Activated T-helper 17 cell treated with anti-CD3 and anti-CD28 coated beads, Interleukin-2, amount 50 U/mL, for 72 hours (primary cell): ENCODE data around the gene HTRA3. TPM values are rescaled to one million over a fixed set of nuclear protein-coding genes. Genes with fewer than 3 reads are reported as not detected.

Experiments
- ATAC-seq: fragments of 150-1000 bp; cut with Tn5 transposase; replicated peaks from 2 replicates; pipeline ENCODE4 v1.10.0; 2021; ENCODE audit warnings: mild to moderate bottlenecking, moderate library complexity
- H3K27ac Mint-ChIP-seq: one replicate; pipeline ENCODE4 v1.8.0; 2022; ENCODE audit warnings: mixed read lengths
- H3K27me3 Mint-ChIP-seq: one replicate; pipeline ENCODE4 v1.8.0; 2022; ENCODE audit warnings: mixed read lengths
- H3K36me3 Mint-ChIP-seq: one replicate; pipeline ENCODE4 v1.8.0; 2022; ENCODE audit warnings: low read depth, mild to moderate bottlenecking, mixed read lengths
- H3K4me1 Mint-ChIP-seq: one replicate; pipeline ENCODE4 v1.8.0; 2022; ENCODE audit warnings: mixed read lengths
- H3K4me3 Mint-ChIP-seq: one replicate; pipeline ENCODE4 v1.8.0; 2022; ENCODE audit warnings: mild to moderate bottlenecking, mixed read lengths
- H3K9me3 Mint-ChIP-seq: one replicate; pipeline ENCODE4 v1.8.0; 2022; ENCODE audit warnings: mixed read lengths
- total RNA-seq, 2 donors: library from RNA; stranded (reverse); gene quantifications; one replicate each; pipeline ENCODE4 v1.2.3, GENCODE V29; 2022

HTRA3 gene
- total RNA-seq, 2 donors from 2014 or later = not detected

- ATAC-seq = no peak
- Mint-ChIP-seq H3K36me3 (no peaks in the 10 kb centered on the region), H3K27me3 (no peaks in the 10 kb centered on the region)
Measured at GRCh38 chr4:8328866-8329559, 59.5 kb downstream of the HTRA3 start.

GRCh38 chr4:8329560-8329858, 60.0 kb downstream of the HTRA3 start:
- ATAC-seq = no peak
- no peaks in the 10 kb centered on the region for H3K36me3 Mint-ChIP-seq
- H3K9me3 Mint-ChIP-seq = no peaks in the 10 kb centered on the region
- no peaks in the 10 kb centered on the region for H3K4me1 Mint-ChIP-seq
- H3K4me3 Mint-ChIP-seq = no peak overlapping the region
- no peaks in the 10 kb centered on the region for H3K27me3 Mint-ChIP-seq
- no peak overlapping the region for H3K27ac Mint-ChIP-seq

More at GRCh38 chr4:8328866-8329559, 59.5 kb downstream of the HTRA3 start:
- no peaks in the 10 kb centered on the region for H3K4me1 Mint-ChIP-seq
- H3K9me3 Mint-ChIP-seq = no peaks in the 10 kb centered on the region
- H3K4me3 Mint-ChIP-seq = no peak overlapping the region
- H3K27ac Mint-ChIP-seq = no peak overlapping the region

- no peaks in the 10 kb centered on the region for H3K27me3 Mint-ChIP-seq
- H3K4me3 Mint-ChIP-seq = no peak overlapping the region
- no peak overlapping the region for H3K27ac Mint-ChIP-seq
- no peaks in the 10 kb centered on the region for H3K4me1 Mint-ChIP-seq
- ATAC-seq = no peak
- peaks cover under 1% of the 10 kb centered on the region for H3K9me3 Mint-ChIP-seq
- H3K36me3 Mint-ChIP-seq = no peaks in the 10 kb centered on the region
Measured at GRCh38 chr4:8329859-8330761, 60.6 kb downstream of the HTRA3 start.

- Mint-ChIP-seq H3K36me3 (no peaks in the 10 kb centered on the region), H3K4me1 (no peaks in the 10 kb centered on the region), H3K27ac (no peak overlapping the region), H3K9me3 (peaks cover 6% of the 10 kb centered on the region), H3K27me3 (no peaks in the 10 kb centered on the region), H3K4me3 (no peak overlapping the region)
- no peak for ATAC-seq
Measured at GRCh38 chr4:8330821-8331574, 61.4 kb downstream of the HTRA3 start.

DNA sequence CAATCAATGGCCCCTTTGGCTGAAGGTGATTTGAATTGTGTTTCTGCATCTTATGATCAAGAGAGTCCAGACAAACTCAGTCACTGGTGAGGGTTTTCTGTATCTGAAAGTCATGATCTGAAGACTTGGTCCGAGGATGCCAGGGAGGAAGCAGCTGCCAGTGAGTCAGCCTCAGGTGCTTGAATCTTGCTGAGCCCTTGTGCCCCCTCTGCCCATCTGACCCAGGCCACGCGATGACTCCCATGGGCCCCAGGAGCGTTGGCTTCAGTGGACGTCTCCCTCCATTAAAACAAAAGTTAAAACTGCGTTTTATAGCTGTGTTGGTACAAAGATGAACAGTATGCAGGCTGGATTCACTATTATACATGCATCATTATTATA, 62.0 kb downstream of the HTRA3 start:
- H3K27ac Mint-ChIP-seq = no peak overlapping the region
- no peak for ATAC-seq
- no peaks in the 10 kb centered on the region for H3K4me1 Mint-ChIP-seq
- H3K4me3 Mint-ChIP-seq = no peak overlapping the region
- no peaks in the 10 kb centered on the region for H3K27me3 Mint-ChIP-seq
- H3K36me3 Mint-ChIP-seq = no peaks in the 10 kb centered on the region
- H3K9me3 Mint-ChIP-seq = peaks cover 10% of the 10 kb centered on the region

DNA sequence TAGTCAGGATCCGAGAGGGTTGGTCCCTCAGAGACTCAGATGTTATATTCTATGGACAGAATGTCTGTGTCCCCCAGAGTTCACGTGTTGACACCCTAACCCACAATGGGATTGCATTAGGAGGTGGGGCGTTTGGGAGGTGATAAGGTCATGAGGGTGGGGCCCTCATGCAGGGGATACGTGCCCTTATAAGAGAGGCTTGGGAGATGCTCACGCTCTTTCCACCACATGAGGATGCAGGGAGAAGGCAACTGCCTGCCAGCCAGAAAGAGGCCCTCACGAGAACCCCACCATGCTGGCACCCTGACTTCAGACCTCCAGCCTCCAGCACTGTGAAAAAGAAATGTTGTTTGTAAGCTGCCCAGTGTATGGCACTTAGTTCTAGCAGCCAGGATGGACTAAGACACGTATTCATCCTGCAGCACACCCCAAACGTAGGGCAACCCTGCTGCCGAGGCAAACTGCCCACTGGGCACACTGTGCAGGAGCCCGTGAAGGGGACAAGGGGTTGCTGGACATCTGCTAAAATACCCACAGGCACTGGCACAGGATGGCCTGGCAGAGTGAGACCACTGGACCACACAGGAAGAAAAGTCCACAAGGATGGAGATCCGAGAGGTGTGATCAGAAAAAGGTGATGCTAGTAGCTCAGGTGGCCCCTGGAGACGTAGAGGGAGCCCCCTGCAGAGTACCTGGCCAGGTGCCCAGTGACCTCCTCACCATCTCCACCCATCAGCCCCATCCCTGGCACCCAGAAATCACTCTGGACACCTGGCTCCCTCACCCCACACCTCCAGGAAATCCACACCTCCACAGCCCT, 62.7 kb downstream of the HTRA3 start:
- no peak for ATAC-seq
- H3K9me3 Mint-ChIP-seq = peaks cover 14% of the 10 kb centered on the region
- peaks cover 4% of the 10 kb centered on the region for H3K27me3 Mint-ChIP-seq
- H3K4me1 Mint-ChIP-seq = no peaks in the 10 kb centered on the region
- H3K36me3 Mint-ChIP-seq = no peaks in the 10 kb centered on the region
- no peak overlapping the region for H3K27ac Mint-ChIP-seq
- no peak overlapping the region for H3K4me3 Mint-ChIP-seq

DNA sequence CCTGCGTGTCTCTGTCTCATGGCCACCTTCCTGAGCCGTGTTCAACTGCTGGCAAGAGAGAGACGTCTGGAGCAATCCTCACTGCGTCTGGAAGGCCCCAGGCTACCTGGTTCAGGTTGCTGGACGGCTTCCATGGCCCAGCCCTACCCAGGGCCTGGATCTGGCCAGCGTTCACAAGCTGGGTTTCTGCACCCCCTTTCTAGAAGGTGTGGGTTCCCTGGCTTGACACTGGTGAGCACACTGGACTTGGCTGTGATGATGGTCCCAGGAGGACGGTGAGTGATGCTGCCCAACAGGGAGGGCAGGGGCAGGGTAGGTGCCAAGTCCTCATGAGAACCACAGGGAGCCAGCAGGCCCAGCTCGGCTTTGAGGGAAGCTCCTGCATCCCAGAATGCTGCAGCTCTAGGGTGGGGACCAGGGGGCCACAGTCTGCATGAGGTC, 63.4 kb downstream of the HTRA3 start:
- peaks cover 14% of the 10 kb centered on the region for H3K9me3 Mint-ChIP-seq
- peaks cover 4% of the 10 kb centered on the region for H3K27me3 Mint-ChIP-seq
- H3K36me3 Mint-ChIP-seq = no peaks in the 10 kb centered on the region
- ATAC-seq = no peak
- no peak overlapping the region for H3K4me3 Mint-ChIP-seq
- no peaks in the 10 kb centered on the region for H3K4me1 Mint-ChIP-seq
- no peak overlapping the region for H3K27ac Mint-ChIP-seq

DNA sequence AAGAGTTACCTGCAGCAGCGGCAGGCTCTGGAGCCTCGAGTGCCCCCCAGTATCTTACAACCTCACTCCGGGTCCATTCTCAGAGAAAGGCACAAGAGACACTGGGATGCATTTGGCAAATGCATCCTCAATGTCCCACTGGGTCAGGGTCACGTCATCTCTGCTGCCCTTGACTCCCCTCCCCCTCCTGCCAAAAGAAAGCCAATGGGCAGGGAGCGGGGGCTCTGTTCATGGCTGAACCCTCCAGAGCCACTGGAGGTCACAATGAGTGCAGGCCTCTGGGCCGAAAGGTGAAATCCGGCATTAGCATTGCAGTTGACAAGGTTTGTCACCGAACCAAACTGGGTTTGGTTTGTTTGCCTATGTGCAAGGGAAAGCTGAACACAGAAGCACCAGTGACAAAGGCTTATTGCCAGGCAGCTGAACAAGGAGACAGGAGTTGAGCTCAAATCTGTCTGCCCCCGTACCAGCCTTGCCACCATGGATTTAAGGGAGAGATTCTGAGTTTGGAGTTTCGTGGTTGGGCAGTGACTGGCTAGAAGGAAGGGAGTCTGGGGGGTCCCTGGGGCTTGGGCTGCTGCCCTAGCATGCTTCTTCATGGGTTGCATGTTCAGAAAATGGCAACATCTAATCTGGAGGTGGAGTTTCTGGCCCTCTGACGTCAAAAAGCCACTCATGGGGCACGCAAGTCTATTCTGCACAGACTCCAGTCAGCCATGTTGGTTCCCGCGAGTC, 64.3 kb downstream of the HTRA3 start:
- H3K9me3 Mint-ChIP-seq = peaks cover 14% of the 10 kb centered on the region
- H3K4me3 Mint-ChIP-seq = no peak overlapping the region
- H3K4me1 Mint-ChIP-seq = no peaks in the 10 kb centered on the region
- H3K27me3 Mint-ChIP-seq = peaks cover 4% of the 10 kb centered on the region
- H3K36me3 Mint-ChIP-seq = no peaks in the 10 kb centered on the region
- no peak overlapping the region for H3K27ac Mint-ChIP-seq
- ATAC-seq = no peak

- Mint-ChIP-seq H3K4me3 (no peak overlapping the region), H3K9me3 (peaks cover 14% of the 10 kb centered on the region), H3K36me3 (no peaks in the 10 kb centered on the region), H3K27me3 (peaks cover 4% of the 10 kb centered on the region), H3K27ac (no peak overlapping the region), H3K4me1 (no peaks in the 10 kb centered on the region)
- no peak for ATAC-seq
Measured at GRCh38 chr4:8334786-8335460, 65.4 kb downstream of the HTRA3 start.

- ATAC-seq = no peak
- no peaks in the 10 kb centered on the region for H3K4me1 Mint-ChIP-seq
- H3K36me3 Mint-ChIP-seq = no peaks in the 10 kb centered on the region
Measured at GRCh38 chr4:8335848-8336247, 66.3 kb downstream of the HTRA3 start.

GRCh38 chr4:8336412-8337075, 67.0 kb downstream of the HTRA3 start:
- ATAC-seq = no peak
- H3K27ac Mint-ChIP-seq = no peak overlapping the region
- no peaks in the 10 kb centered on the region for H3K36me3 Mint-ChIP-seq
- peaks cover 4% of the 10 kb centered on the region for H3K27me3 Mint-ChIP-seq
- no peaks in the 10 kb centered on the region for H3K4me1 Mint-ChIP-seq
- no peak overlapping the region for H3K4me3 Mint-ChIP-seq
- H3K9me3 Mint-ChIP-seq = peaks cover 14% of the 10 kb centered on the region

More at GRCh38 chr4:8335848-8336247, 66.3 kb downstream of the HTRA3 start:
- H3K9me3 Mint-ChIP-seq = peaks cover 14% of the 10 kb centered on the region
- no peak overlapping the region for H3K4me3 Mint-ChIP-seq
- peaks cover 4% of the 10 kb centered on the region for H3K27me3 Mint-ChIP-seq
- no peak overlapping the region for H3K27ac Mint-ChIP-seq

GRCh38 chr4:8338351-8338961, 68.9 kb downstream of the HTRA3 start:
- Mint-ChIP-seq H3K9me3 (peaks cover 14% of the 10 kb centered on the region), H3K4me1 (no peaks in the 10 kb centered on the region), H3K27me3 (peaks cover 8% of the 10 kb centered on the region), H3K27ac (no peak overlapping the region), H3K36me3 (no peaks in the 10 kb centered on the region), H3K4me3 (no peak overlapping the region)
- no peak for ATAC-seq
